HTR-8/SVneo (cell line): Measurements from ENCODE around the gene C2orf80.

Experiments used
- DNase-seq: peaks from one replicate; pipeline ENCODE4 v3.0.0; 2011; ENCODE audit warnings: low spot score, mixed read lengths; ENCODE audit not compliant: insufficient read length
- FAIRE-seq: peaks from 2 replicates; lab custom pipeline; 2011; peaks lifted over from hg19 to GRCh38; lab: Jason Lieb, UNC

C2orf80 gene

GRCh38 chr2:208182835-208183234 lies 7.0 kb downstream of the C2orf80 start:
- DNase-seq (no peak), FAIRE-seq (no peak)

GRCh38 chr2:208179028-208179609 lies 10.7 kb downstream of the C2orf80 start:
- DNase-seq (peak; percentile 23), FAIRE-seq (peak; percentile 49)

GRCh38 chr2:208175840-208176153 lies 14.0 kb downstream of the C2orf80 start:
- no peak for FAIRE-seq

GRCh38 chr2:208175069-208175839 lies 14.6 kb downstream of the C2orf80 start:
- DNase-seq (peak; percentile 81), FAIRE-seq (no peak)

More at GRCh38 chr2:208175840-208176153, 14.0 kb downstream of the C2orf80 start:
- DNase-seq, result no peak

GRCh38 chr2:208174144-208174543 lies 15.7 kb downstream of the C2orf80 start:
- FAIRE-seq (no peak), DNase-seq (no peak)

GRCh38 chr2:208172125-208172524 lies 17.7 kb downstream of the C2orf80 start:
- FAIRE-seq, result no peak
- no peak for DNase-seq

- DNase-seq, result no peak
- no peak for FAIRE-seq
These were observed 24.7 kb downstream of the C2orf80 start for GRCh38 chr2:208164951-208165755.

GRCh38 chr2:208163489-208163888 lies 26.3 kb downstream of the C2orf80 start, which contains the start of gene CRYGA:
CRYGA (minus strand) TSS chr2:208163589; CDS start chr2:208163556, 33 bp downstream.
- FAIRE-seq (no peak), DNase-seq (no peak)

- DNase-seq, result no peak
- peak; percentile 40 for FAIRE-seq
These were observed 33.4 kb downstream of the C2orf80 start for GRCh38 chr2:208156439-208156838.

GRCh38 chr2:208153156-208153555 lies 36.7 kb downstream of the C2orf80 start:
- FAIRE-seq (no peak), DNase-seq (no peak)

GRCh38 chr2:208150956-208151355 lies 38.9 kb downstream of the C2orf80 start:
- DNase-seq (no peak), FAIRE-seq (no peak)

GRCh38 chr2:208150094-208150493 lies 39.7 kb downstream of the C2orf80 start:
- no peak for FAIRE-seq
- no peak for DNase-seq

- DNase-seq (no peak), FAIRE-seq (no peak)
These were observed 41.0 kb downstream of the C2orf80 start for GRCh38 chr2:208148803-208149202.

- no peak for FAIRE-seq
These were observed 42.1 kb downstream of the C2orf80 start for GRCh38 chr2:208147759-208148158.

GRCh38 chr2:208147008-208147407 lies 42.8 kb downstream of the C2orf80 start:
- FAIRE-seq, result no peak
- no peak for DNase-seq

More at GRCh38 chr2:208147759-208148158, 42.1 kb downstream of the C2orf80 start:
- no peak for DNase-seq

- FAIRE-seq, result no peak
- DNase-seq, result no peak
These were observed 43.8 kb downstream of the C2orf80 start, which contains the start of gene CRYGB for GRCh38 chr2:208146006-208146405. CRYGB (minus strand) TSS chr2:208146158; CDS start chr2:208146120, 38 bp downstream.

GRCh38 chr2:208142925-208143799 lies 46.7 kb downstream of the C2orf80 start:
- no peak for DNase-seq
- no peak for FAIRE-seq

GRCh38 chr2:208142240-208142924 lies 47.4 kb downstream of the C2orf80 start:
- DNase-seq (no peak), FAIRE-seq (no peak)

- FAIRE-seq (no peak), DNase-seq (no peak)
These were observed 50.4 kb downstream of the C2orf80 start for GRCh38 chr2:208139447-208139846.
